KOPT-K1 (cell line): ENCODE results near the gene TOM1L2.
A peak's percentile ranks its signal among the peaks of the same experiment; 100 is the strongest.

Experiments used
- H3K27ac ChIP-seq: fragments of 200-600 bp; sonication (generic); 2 replicates; pipeline ENCODE4 v1.5.1; 2016; ENCODE audit warnings: antibody characterized with exemption, mild to moderate bottlenecking, low read depth, low read length; ENCODE audit not compliant: poor library complexity, severe bottlenecking
- H3K36me3 ChIP-seq: fragments of 200-600 bp; sonication (generic); 2 replicates; pipeline ENCODE4 v1.5.1; 2017; ENCODE audit warnings: antibody characterized with exemption, mild to moderate bottlenecking, low read length, moderate library complexity; ENCODE audit not compliant: insufficient read depth
- H3K9me3 ChIP-seq: fragments of 200-600 bp; sonication (generic); 2 replicates; pipeline ENCODE4 v1.5.1; 2017; ENCODE audit warnings: antibody characterized with exemption, low read length, mild to moderate bottlenecking; ENCODE audit not compliant: insufficient read depth, poor library complexity, severe bottlenecking

Gene TOM1L2

DNA sequence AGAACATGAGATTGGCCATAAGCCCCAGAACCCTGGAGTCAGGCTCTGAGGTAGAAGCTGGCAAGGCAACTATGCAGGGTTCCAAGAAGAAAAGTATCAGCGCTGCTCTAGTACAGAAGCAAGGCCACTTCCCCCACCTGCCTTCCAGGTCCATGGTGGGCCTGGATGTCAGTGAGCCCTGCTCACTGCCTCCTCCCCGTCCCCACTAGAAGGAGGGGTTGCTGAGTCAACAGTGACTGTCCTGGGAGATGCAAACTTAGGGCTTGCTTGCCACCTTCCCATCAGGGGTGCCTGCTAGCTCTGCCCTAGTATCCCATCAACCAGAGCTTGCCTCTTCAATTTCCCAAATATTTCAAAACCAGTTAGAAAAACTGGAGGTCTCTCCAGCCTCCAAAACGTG is 105.8 kb downstream of the TOM1L2 start:
- H3K27ac ChIP-seq: no peak overlapping the region
- H3K9me3 ChIP-seq: no peaks in the 10 kb centered on the region

DNA sequence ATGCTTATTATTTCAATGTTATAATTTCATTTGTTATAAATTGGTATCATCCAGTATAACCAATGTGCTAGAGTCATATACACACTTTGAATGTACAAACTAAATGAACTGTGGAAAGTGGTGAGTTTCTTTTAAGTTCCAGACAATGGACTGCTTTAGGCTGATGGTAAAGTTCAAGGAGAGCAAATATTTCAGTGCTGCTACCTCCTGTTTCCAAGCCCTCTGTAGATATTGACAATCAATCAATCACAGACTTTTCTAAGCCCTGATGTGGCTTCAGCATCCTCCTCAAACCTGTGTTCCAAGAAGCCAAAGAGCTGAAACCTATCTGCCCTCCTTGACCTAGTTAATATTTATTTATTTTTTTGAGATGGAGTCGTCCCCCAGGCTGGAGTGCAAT is 107.2 kb downstream of the TOM1L2 start:
- Histone ChIP-seq H3K27ac (no peak overlapping the region), H3K36me3 (no peaks in the 10 kb centered on the region), H3K9me3 (no peaks in the 10 kb centered on the region)

More for the DNA sequence above, 105.8 kb downstream of the TOM1L2 start:
- H3K36me3 ChIP-seq: no peaks in the 10 kb centered on the region

DNA sequence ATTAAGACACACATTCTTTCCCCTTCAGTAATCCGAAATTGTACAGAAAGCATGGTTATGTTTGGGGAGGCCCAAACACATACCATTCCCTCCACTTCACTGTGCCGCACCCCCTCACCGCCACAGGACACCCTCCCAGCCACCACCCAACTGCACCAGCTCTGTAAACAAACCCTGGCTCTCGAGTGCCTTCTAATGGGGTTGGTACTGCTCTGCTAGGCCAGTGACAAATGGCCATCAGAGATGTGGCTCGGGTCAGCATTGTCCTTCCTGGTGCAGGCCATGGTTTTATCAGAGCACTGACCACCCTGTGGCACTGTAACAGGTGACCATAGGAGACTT is 111.5 kb downstream of the TOM1L2 start:
- no peaks in the 10 kb centered on the region for H3K36me3 ChIP-seq
- no peak overlapping the region for H3K27ac ChIP-seq
- H3K9me3 ChIP-seq: no peaks in the 10 kb centered on the region

DNA sequence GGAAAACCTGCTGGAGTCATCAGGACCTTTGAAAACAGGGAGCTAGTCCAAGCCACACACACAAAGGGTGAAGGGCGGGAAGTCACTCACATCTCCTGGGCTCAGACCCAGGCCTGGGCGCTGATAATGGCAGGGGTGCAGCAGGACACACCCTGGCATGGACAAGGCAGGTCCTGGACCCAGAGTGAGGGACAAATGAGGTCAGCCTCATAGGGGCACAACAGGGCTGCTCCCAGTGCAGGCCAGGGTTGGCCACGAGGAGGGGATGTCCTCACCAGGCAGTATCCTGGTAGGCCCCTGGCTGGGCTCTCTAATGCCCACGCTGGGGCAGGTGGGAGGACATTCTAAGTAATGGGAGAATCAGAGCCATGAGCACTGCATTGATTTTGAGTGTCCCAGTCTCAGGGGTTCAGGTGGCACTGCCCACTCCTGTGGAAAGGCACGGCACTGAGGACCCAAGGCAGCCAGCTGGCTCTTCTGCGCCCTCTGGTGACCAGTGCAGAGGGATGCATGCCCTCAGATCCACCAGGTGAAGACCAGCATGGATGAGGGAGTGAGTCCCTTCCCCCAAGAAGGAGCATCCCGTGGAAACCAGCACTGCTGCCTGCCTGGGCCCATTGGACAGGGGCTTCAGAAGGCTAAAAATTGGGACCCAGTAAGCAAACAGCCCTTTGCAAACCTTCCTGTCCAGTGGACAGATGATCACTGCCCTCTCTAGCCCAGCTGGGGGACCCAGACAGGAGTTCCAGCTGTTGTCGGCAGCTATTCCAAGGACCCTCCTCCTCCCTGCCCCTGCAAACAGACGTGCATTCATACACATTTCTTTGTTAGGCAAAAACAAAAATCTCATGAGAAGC is 112.1 kb downstream of the TOM1L2 start:
- Histone ChIP-seq H3K36me3 (no peaks in the 10 kb centered on the region), H3K9me3 (no peaks in the 10 kb centered on the region), H3K27ac (no peak overlapping the region)

DNA sequence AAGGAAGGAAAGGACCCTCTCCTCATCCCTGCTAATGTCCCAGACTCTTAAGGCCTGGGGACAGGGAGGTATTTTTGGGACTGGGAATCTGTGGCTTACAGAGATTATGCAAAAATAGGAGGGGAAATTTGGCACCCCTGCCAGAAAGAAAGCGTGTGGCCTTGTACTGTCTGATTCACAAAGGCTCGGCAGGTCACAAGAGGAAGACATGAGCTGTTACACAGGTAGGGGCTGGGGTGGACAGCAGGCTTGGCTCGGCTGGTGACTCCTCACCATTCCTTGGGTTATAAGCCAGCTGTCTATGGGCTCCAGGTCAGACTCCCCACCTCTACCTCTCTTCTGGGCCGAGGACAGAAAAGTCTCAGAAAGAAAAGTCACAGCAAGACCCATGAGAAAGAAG is 114.7 kb downstream of the TOM1L2 start:
- Histone ChIP-seq H3K27ac (no peak overlapping the region), H3K9me3 (no peaks in the 10 kb centered on the region), H3K36me3 (no peaks in the 10 kb centered on the region)

DNA sequence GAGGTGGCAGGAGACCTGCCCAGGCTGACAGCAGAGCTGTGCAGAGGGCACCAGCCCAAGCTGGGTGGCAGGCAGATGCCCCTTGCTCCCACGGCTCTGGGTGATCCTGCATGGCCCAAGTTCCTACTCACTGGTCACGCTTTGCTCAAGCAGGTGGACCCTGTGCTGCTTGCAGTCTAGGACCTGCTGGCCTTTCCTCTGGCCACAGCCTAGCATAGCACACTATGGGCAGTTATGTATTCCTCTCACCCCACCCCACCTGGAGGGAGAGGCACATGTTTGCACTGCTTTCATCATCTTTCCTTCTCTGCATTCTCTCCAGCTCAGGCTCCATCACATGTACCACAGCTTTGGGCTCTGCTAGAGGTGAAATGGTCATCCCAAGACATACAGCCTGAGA is 115.8 kb downstream of the TOM1L2 start:
- no peak overlapping the region for H3K27ac ChIP-seq
- no peaks in the 10 kb centered on the region for H3K36me3 ChIP-seq
- H3K9me3 ChIP-seq: no peaks in the 10 kb centered on the region

DNA sequence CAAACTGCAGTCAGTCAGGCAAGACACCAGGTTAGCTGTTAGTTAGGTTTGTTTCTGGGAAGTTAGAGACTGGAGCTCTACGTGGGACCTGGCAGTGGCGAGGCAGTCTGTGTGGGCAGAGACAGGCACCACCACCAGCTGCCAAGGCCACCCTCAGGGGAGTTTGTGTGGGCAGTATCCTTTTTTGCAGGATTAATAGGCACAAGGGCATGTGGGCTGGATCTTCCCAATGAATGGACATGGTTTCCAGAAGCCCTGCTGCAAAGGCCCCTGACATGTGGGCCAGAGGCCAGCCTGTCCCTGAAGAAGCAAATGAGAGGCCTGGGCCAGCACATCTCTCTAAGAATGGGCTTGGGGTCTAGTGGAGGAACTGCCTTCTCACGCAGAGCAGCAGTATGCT is 116.2 kb downstream of the TOM1L2 start:
- Histone ChIP-seq H3K36me3 (no peaks in the 10 kb centered on the region), H3K9me3 (no peaks in the 10 kb centered on the region), H3K27ac (no peak overlapping the region)

DNA sequence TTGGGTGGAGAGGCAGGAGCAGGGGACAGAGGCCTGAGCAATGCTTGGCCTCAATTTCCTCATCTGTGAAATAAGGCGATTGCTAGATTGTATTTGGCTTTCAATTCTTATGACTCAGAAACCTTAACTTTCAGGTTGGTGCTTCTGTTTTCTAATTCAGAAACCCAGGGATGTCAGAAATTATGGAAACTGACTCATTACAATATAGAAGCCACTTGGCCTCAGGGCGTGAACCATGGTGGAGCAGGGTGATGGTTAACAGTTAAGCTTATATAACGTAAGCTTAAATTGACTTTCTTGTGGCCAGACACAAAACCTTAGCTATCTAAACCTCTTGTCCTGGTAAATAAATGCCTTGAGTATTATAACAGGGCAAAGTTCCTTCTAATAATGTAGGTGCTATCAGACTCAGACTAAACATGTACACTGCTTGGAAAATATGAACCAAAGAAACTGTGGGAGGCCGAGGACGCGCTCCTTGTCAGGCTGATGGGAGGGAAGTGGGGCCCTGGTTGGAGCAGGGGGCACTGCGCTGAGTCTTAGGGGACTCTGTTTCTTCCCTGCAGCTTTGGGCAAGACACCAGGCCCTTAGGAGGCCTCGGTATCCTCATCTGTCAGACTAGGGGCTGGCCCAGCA is 118.3 kb downstream of the TOM1L2 start:
- Histone ChIP-seq H3K36me3 (no peaks in the 10 kb centered on the region), H3K27ac (no peak overlapping the region), H3K9me3 (no peaks in the 10 kb centered on the region)

DNA sequence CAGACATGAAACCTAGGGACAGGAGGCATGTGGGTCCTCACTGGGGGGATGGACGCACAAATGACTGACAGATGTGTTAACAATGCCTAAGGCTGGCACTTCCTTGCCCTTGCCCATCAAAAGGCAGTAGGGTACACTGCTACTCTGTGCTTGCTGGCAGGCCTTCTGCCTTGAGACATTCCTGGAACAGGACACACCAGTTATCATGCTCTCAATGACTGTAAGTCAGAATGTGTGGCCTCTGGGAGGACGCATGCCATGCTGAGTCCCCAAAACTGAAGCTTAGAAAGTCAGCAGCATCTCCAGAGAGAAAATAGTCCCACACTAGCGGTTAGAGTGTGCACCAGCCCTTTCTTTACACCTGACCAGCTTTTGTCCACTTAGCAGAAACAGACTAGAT is 119.3 kb downstream of the TOM1L2 start:
- no peaks in the 10 kb centered on the region for H3K36me3 ChIP-seq
- peak overlapping the region; percentile 6 for H3K27ac ChIP-seq
- no peaks in the 10 kb centered on the region for H3K9me3 ChIP-seq

DNA sequence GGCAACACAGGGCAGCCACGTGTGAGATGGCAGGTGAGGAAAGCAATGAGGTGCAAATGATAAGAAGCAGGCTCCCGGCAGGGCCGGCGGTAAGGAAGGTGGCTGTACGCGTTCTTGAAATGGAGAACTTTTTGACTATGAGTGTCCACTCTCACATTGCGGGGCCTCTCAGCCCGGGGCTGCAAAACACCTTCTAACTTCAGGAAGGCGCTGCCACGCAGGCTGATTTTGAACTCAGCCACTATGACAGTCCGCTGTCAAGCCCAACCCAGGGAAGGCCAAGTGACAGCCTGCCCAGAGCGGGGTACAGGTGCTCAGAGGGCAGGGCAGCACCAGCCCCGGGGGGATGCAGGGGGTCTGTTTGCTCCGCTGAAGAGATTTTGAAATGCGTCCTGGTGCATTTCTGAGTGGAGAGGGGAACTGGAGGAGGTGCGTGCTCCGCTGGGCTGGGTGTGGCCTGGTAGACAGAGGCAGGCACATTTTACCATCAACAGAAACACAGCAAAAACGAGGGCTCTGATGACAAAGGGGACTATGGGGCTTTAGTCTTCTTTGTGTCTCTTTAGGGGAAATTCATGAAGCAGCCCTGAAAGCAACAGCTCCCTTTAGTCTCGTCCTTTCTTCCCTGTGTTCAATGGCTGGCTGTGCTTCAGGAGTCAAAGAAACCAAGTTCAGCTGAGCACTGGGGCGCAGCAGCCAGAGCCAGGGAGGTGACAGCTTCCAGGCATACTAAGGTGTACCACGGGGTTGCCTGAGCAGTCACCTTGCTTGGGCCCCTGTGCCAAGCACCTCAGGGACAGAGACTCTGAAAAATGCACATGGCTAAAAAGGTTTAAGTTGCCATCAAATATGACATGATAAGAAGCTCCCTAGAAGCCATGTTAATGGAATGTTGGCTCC is 120.8 kb downstream of the TOM1L2 start:
- H3K9me3 ChIP-seq: no peaks in the 10 kb centered on the region
- H3K36me3 ChIP-seq: no peaks in the 10 kb centered on the region
- peak overlapping the region; percentile 92 for H3K27ac ChIP-seq

DNA sequence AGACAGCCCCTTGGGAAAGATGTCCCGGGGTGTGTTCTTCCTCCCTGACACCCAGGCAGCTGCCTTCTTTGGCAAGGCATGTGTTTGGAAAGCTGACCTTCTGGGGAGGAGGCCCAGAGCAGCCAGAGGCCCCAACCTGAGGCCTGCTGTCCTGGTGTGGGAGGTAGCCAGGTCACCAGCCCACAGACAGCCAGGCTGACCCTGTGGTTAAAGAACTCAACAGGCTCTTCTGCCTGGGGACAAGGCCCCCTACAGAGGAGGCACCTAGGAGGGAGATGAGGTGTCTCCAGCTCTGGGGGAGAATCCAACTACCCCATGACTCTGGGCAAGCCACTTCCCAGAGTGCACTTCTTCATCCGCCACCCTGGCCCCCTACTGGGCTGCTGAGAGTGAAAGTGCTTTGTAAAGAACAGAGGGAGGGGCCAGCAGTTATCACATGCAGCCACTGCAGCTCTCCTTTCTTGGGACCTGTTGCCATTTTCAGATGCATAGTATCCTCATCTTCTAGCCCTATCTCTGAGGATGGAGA is 122.3 kb downstream of the TOM1L2 start:
- no peaks in the 10 kb centered on the region for H3K36me3 ChIP-seq
- peak overlapping the region; percentile 92 for H3K27ac ChIP-seq
- H3K9me3 ChIP-seq: no peaks in the 10 kb centered on the region

DNA sequence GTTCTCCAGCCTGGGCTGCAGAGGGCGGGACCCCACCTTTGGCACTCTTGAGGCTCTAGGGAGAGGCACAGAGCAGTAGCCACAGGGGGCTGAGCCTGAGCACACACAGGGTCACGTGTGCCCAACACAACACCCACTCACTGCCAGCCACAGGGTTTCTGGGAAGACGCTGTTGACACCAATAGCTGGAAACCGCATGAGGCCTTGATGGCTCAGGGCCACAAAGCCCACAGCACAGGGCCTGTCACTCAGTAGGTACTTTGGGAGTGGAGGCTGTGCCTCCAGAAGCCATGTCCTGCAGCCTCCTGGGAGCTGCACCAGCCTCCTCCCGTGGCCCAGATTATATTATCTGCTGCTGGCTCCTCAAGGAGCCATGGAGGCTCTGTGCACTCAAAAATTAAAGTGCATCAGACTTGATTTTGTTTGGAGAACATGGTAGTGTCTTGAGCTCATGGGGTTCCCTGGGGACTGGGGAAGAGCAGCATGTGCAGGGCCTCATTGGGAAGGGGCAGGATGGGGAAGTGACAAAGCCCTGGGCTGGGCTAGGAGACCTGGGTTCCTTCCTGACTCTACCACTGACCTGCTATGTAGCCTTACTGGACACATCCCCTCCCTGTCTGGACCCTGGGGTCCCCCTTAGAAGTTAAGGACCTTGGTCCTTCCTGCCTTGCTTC is 122.9 kb downstream of the TOM1L2 start:
- Histone ChIP-seq H3K36me3 (no peaks in the 10 kb centered on the region), H3K9me3 (no peaks in the 10 kb centered on the region), H3K27ac (peak overlapping the region; percentile 92)

DNA sequence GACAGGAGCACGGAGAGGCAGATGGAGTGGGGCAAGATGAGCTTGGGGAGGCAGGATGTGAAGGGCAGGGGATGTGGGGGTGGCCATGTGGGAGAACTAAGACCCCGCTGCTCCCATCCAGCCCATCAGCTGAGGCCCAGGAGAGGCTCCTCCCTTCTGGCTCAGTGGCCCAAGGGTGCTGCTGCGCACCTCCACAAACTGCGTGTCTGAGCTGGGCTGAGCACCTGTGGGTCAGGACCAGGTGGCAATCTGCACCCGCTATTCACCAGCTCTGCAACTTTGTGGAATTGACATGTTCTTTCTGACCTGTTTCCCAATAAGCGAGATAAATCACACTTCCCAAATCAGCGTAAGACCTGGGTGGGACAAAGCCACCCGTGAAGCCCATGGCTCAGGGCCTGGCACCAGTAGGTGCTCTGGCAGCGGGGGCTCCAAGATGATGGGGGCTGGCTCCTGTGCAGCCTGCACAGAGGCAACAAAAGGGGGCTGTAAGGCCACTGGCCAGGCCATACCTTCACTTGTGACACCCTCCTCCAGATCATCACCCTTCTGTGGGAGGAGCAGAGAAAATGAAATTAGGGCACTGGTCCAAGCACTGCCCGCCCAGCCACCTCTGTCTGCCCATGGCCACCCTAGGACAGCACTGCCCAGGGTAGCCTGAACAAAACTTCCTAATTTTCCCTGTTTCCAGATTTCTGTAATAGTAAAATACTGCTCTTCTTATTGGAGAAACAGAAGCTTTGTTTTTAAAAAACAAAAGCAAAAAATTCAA is 123.7 kb downstream of the TOM1L2 start:
- H3K27ac ChIP-seq: peak overlapping the region; percentile 92
- no peaks in the 10 kb centered on the region for H3K9me3 ChIP-seq
- H3K36me3 ChIP-seq: no peaks in the 10 kb centered on the region

DNA sequence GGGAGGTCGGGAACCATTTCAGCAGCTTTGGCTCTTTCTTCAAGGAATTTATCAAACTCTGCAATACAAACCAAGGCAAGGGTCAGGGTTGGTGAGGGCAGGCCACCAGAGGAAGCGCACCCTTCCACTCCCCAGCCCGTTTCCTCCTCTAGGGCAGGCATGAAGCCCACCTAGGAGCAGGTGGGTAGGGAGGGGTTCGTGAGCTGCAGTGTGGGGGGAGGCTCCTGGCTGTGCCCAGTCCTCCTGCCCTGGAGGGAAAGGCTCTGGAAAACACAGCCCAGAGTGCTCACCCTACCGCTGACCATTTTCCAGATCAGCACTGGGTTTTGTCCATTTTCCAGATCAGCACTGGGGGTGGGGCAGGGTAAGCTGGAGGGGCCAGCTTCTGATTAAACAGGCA is 124.5 kb downstream of the TOM1L2 start:
- no peaks in the 10 kb centered on the region for H3K36me3 ChIP-seq
- peak overlapping the region; percentile 92 for H3K27ac ChIP-seq
- no peaks in the 10 kb centered on the region for H3K9me3 ChIP-seq
